NCI-H2107 (cell line): Measurements from ENCODE around the gene SPON2.

ENCODE experiments used
- DNase-seq: peaks from one replicate; lab custom pipeline; 2025; lab: John Stamatoyannopoulos, UW

SPON2 gene

GRCh38 chr4:1195109-1195671 is 22.8 kb upstream of the SPON2 start:
- DNase-seq = no peak

DNA sequence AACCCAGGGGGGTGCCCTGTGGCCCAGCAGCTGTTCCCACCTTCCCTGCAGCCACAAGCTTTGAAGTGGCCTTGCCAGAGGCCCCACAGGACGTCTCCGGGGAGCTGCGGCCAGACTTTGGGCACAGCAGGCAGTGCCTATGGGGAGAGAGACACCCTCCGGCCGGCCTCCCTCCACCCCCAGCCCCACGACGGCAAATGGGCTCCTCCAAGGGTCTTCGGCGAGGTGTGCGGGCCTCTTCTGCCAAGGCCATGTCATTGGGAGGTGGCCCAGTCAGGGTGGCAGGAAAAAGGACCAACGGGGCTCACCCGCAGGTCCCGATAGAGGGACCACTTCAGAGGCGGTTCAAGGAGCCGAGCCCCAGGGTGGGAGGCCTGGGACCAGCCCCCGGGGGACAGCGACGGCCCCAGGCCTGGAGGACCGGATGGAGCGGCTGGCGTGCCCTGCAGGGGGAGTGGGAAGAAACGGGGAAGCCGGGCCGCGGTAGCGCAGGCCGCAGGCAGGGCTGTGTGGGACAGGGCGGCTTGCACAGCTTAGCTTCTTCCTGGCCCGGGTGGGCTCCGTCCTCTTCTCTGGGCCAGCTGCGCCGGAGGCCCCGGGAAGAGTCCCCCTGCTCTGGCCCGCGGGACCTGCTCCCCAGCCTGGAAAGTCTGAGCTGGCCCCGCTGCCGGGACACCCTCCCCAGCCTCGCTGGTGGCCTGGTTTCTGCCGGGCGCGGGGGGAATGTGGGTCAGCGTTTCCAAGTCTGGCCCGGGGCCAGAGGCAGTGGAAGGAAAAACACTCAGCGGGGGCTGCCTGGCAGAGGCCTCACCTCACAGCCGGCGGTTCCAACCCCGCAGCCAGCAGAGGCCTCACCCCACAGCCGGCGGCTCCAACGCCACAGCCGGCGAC is 21.9 kb upstream of the SPON2 start:
- DNase-seq = no peak

DNA sequence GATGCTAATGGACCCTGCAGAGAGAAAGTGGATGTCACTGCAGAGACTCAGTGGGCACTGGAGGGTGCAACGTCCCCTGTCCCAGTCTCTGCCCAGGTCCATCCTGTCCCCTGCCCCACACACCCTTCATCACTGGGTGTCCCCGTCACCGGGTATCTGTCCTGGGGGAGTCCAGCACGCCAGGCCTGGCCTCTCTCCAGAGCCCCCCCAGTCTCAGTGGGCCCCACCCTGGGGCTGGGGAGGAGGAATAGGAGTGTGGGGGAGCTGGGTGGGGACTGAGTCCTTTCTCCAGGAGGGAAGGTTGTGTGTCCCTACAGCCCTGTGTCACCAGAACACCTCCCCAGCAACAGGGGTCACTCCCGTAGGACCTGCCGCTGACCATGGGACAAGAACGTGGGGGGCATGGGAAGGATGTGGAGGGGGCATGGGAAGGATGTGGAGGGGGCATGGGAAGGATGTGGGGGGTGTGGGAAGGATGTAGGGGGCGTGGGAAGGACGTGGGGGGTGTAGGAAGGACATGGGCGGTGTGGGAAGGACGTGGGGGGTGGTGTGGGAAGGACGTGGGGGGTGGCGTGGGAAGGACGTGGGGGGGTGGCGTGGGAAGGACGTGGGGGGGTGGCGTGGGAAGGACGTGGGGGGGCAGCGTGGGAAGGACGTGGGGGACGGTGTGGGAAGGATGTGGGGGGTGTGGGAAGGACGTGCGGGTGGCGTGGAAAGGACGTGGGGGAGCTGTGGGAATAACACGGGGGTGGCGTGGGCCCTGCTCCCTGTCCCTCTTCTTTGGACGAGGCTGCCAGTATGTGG is 21.0 kb upstream of the SPON2 start:
- DNase-seq = no peak

GRCh38 chr4:1192493-1193205 is 20.3 kb upstream of the SPON2 start:
- no peak for DNase-seq

DNA sequence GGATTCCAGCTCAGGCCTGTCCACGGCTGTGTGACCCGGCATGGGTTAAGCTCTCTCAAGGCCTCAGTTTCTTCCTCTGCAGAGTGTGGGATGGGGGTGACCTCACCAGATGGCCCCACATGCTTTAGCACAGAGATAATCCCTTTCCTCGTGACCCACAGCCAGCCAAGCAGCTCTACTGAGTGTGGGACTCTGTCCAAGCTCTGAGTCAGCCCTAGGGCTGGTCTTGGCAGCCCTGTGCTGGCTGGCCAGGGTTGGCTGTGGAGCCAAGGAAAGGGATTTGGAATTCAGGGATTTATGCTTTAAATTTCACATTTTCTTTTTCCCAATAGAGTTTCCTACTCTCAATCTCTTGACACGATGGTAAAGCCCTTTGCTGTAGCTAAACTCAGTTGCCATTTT is 19.7 kb upstream of the SPON2 start:
- no peak for DNase-seq

GRCh38 chr4:1191621-1192020 is 19.2 kb upstream of the SPON2 start:
- DNase-seq = no peak

DNA sequence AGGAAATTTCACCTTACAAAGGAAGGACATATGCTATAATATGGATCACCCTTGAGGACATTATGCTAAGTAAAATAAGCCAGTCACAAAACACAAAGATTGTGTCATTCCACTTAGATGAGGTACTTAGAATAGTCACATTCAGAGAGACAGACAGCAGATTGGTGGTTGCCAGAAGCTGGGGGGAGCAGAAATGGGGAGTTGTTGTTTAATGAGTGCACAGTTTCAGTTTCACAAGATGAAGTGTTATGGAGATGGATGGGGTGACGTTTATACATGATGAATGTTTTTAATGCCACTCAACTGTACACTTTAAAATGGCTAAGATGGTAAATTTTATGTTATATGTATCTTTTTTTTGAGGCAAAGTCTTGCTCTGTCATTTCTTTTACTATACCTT is 14.8 kb upstream of the SPON2 start:
- DNase-seq = no peak

GRCh38 chr4:1183985-1184773 is 11.8 kb upstream of the SPON2 start:
- no peak for DNase-seq

GRCh38 chr4:1182313-1182712 is 9.9 kb upstream of the SPON2 start:
- DNase-seq = no peak

DNA sequence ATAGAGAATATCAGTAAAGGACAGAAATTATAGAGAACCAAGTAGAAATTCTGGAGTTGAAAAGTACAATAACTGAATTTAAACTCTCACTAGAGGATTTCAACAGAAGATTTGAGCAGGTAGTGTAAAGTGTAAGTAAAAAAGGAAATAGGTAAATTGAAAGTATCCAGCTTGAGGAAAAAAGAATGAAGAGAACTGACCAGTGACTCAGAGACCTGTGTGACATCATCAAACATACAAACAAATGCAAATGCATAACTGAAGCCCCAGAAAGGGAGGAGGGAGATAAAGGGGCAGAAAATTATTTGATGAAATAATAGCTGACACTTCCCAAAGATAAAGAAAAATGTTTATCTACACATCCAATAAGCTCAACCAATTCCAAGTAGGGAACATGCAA is 8.3 kb upstream of the SPON2 start:
- no peak for DNase-seq

DNA sequence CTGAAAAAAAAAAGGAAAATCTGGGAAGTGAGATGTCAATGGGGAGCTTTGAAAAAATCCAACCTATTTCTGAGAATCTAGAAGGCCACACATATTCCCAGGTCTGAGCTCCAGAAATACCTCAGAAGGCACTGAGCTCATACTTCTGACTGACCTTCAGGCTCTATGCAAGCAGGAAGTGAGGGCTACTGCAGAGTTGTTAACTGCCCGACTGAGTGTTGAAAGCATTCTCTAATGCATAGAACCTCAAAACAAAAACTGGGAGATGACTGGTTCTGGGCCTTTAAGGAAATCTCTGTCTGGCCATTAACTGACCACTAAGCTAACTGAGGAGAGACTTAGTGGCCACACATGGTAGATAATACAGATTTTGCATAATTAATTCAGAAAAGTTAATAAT is 7.6 kb upstream of the SPON2 start:
- no peak for DNase-seq

- no peak for DNase-seq
These were observed 6.7 kb upstream of the SPON2 start for GRCh38 chr4:1179089-1179441.

GRCh38 chr4:1178300-1179088 is 6.1 kb upstream of the SPON2 start:
- no peak for DNase-seq

DNA sequence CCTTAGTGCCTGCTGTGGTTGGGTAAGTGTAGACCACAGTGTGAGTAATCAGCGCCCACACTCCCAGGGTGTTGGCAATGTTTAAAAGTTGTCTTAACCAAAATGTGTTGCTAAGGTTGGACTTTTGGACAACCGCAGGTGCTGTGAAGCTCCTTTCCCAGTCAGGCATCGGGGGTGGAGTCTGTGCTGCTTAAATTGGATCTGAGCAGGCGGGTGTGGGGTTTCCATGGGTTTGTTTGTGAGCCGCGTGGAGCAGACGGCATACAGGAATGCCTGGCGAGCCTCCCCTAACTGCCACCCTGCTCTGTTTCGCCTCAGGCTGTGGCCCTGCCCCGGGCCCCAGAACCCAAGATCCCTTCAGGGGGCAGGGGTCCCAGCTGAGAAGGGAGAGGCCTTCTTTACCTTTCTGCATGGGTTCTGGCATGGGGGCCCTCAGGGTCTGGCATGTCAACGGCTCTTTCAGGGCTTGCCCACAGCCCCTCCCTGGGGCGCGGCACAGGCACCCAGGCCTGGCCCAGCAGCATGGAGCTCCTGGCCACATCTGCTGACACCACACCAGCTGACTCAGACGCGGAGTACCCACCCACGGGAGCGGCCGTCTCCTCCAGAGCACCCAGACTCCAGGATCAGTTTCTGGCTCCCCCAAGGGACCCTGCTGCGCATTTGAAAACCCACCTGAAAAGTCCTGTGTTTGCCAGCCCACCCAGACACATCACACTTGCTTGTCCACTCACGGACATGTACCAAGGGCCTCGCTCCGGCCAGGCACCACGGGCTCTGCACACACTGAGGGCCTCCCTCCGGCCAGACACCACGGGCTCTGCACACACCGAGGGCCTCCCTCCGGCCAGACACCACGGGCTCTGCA is 5.1 kb upstream of the SPON2 start:
- no peak for DNase-seq

- DNase-seq = no peak
These were observed 4.3 kb upstream of the SPON2 start for GRCh38 chr4:1176398-1177273.

GRCh38 chr4:1175635-1176229 is 3.3 kb upstream of the SPON2 start:
- DNase-seq = no peak

GRCh38 chr4:1174941-1175634 is 2.7 kb upstream of the SPON2 start:
- DNase-seq = no peak
